Cardiac fibroblast (primary cell): Measurements from ENCODE around the gene RAB11FIP5.

Experiments
- DNase-seq, 2 donors: peaks; one replicate each; pipeline versions ENCODE4 v3.0.0 to v3.0.0-alpha.2; 2010; ENCODE audit warnings: low read depth in 2 of 2
- H3K4me3 ChIP-seq, 2 donors: replicated peaks in 1 of 2; 1 replicate in 1 of 2; 2 replicates in 1 of 2; pipeline ENCODE4 v1.5.1; 2011; ENCODE audit warnings: low read depth in 2 of 2, low read length in 2 of 2, mild to moderate bottlenecking in 2 of 2, moderate library complexity in 1 of 2
- TF ChIP-seq, protein P1 (sequence below): IDR thresholded peaks from one replicate; pipeline ENCODE4 v1.5.1; 2011; ENCODE audit warnings: low read depth, mild to moderate bottlenecking, low read length, inconsistent platforms

Gene RAB11FIP5

DNA sequence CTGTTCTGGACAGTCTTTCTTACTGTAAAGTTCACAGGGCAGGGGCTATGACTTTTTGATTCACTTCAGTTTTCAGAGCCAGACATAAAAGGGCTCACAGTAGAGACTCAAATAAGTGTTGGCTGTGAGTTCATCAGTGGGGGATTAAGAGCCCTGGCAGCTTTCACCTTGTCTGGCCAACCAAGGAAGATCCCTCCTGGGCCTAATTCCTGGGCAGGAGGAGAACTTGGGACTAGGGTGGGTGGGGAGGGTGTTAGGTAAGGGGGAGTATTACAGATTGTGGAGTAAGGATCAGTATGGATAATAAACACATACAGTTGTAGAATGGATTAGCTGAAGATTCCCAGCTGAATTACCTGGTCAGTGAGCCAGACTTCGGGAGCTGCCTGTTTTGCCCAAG, 40.3 kb downstream of the RAB11FIP5 start:
- no peak for DNase-seq
- peak overlapping the region in 1 of 2 donors; percentile 84 for H3K4me3 ChIP-seq
- TF ChIP-seq, protein P1, sequence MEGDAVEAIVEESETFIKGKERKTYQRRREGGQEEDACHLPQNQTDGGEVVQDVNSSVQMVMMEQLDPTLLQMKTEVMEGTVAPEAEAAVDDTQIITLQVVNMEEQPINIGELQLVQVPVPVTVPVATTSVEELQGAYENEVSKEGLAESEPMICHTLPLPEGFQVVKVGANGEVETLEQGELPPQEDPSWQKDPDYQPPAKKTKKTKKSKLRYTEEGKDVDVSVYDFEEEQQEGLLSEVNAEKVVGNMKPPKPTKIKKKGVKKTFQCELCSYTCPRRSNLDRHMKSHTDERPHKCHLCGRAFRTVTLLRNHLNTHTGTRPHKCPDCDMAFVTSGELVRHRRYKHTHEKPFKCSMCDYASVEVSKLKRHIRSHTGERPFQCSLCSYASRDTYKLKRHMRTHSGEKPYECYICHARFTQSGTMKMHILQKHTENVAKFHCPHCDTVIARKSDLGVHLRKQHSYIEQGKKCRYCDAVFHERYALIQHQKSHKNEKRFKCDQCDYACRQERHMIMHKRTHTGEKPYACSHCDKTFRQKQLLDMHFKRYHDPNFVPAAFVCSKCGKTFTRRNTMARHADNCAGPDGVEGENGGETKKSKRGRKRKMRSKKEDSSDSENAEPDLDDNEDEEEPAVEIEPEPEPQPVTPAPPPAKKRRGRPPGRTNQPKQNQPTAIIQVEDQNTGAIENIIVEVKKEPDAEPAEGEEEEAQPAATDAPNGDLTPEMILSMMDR: no peak

DNA sequence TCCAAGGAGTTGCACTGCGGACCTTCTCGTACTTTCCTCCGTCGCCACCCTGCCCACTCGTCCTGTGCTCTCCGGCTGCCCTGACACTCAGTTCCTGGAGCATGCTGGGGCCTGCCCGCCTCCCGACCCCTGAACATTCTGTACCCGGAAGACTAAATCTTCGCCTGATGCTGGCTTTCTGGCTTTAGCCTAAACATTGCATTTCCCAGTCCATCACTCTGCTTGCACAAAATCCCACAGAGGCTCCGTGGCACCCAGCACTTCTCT, 40.7 kb downstream of the RAB11FIP5 start:
- TF ChIP-seq, protein P1: no peak
- DNase-seq: no peak

DNA sequence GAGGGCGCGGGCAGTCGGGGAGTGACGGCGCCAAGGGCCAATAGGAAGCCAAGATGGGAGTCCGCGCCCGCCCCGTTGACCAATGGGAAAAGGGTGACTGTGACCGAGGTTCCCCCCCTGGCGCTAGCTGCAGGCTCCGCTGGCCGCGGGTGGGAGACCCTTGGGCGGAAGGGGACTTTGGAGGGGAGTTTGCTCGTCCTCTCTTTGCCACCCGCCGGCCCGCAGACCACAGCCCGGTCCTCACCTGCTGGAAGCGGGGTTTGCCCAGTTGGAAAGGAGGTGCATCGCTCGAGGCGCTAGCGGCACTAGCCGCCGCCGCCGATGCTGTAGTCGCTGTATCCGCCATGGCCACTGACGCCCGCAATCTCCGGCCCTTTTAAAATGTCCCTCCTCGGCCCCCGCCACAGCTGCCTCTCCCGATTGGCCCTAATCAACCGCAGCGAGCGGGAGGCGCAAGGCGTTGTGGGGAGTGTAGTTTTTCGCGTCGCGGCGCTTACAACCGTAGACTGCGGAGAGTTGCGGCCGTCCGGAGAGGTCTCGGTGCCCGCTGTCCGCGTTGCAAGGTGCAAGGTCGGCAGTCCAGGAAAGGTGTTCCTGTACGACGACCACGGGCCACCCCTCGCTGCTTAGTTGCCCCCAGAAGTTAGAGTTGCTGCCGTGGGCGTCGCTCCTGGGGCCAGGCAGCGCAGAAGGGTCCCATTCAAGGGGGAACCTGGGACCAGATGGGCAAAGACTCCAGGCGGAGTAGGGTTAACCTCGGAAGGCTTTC, 41.2 kb downstream of the RAB11FIP5 start, which contains the start of gene SFXN5:
SFXN5 (minus strand) TSS at position 353 of the 769 bp plus-strand sequence; CDS start at position 346, 7 bp downstream.
- DNase-seq: peak; percentile 97 to 98
- peak within 1 kb of the TSS; percentile 84 to 85 for H3K4me3 ChIP-seq
- TF ChIP-seq, protein P1: peak; percentile 35

More for the DNA sequence above, 40.7 kb downstream of the RAB11FIP5 start:
- H3K4me3 ChIP-seq: peak overlapping the region; percentile 84 to 85

DNA sequence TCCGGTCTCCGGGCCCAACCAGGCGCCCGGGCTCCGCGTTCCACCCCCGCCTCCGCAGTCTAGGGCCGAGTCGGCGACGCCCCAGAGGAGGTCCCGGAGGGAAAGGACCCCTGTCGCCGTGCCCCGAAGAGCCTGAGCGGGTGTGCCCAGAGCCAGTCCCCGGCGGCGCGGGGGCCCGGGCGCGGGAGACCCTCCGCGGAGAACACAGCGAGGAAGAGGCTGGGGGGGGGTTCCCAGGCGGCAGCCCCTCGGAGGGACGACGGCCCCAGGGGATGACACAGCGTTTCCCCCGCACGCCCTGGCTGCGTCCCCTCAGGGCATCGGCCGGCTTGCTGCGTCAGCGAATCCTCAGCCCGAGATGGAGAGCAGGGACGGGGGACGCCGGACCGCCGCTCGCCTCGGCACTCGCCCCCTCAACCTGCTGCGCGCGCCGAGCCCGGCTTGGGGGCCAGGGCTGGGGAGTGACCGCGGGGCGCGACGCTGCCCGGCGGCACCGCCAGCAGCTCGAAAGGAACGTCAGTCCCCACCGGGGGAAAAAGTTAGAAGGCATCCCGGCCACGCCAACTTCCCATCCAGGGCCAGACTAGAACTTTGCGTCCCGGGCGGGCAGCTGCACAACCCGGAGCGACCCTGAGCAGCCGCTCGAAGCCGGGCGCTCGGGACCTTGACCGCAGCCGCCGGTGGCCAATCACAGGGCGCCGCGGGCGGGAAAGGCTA, 41.9 kb downstream of the RAB11FIP5 start:
- H3K4me3 ChIP-seq: peak overlapping the region; percentile 84 to 85
- peak in 1 of 2 donors; percentile 29 for DNase-seq
- TF ChIP-seq, protein P1: no peak

DNA sequence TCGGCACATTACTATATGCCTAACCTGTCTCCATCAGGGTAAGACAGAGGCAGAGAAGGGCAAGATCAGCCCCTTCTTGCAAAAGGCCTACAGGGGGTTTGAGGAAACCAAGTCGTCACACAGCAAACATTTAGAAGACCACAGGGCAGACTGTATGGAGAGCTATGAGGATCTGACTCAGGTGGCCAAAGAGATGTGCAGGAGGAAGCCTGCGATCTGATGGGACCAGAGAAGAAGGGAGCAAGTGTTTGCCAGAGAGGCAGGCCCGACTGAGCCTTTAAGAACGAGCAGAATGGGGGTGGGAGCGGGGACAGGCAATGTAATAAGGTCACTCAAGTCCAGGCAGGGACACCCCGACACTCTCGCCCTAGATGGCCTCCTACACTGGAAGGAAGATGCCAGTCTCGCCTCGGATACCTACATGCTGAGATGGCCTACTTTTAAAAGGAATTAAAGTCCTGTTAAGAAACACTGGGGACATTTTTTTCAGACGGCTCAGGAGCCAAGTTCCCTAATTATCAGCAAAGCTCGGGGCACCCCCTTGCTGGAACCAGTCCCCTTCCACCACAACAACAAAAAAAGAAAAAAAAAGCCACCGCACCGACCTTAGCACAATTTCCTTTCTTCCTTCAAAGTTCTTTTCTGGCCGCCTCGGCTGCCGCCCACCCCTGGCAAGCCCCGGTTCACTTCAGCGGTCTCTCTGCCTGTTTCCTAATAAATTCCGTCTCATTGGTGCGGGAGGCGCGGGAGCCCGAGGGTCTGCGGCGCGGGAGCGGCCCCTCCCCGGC, 42.7 kb downstream of the RAB11FIP5 start:
- peak overlapping the region; percentile 84 to 85 for H3K4me3 ChIP-seq
- TF ChIP-seq, protein P1: no peak
- peak in 1 of 2 donors; percentile 23 for DNase-seq

DNA sequence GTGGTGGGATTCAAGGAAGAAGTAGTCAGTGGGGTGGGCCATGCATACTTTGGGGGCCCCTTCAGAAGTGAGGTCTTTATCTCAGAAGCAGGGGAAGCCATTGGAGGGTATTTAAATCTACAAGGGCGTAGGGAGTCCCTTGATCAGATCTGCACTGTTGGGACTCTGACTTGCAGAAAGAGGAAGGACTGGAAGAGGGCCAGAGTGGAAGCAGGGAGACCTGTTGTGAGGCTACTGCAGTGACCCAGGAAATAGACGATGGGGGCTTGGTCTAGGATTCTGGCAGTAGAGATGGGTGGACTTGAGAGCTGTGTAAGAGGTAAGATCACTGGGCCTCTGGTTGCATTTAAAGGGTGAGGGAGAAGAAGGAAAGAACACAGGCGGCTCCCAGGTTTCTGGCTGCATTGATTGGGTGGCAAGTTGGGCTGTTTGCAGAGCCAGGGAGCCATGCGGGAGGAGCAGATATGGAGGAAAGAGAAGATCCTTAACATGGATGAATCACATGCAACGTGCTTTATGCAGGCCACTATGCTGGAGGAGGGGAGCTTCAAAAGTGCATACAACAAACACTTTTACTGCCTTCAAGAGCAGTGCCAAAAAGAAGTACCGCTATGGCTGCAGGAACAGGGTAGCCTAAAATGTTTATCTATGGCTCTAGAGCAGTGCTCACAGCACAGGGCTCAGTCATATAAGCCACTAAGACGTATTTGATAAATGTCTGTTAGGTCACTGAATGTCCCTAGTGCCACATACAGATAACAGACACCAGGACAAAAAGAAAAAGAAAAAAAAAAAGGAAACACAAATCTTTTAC, 43.5 kb downstream of the RAB11FIP5 start:
- H3K4me3 ChIP-seq: peak overlapping the region; percentile 84 to 85
- no peak for DNase-seq
- TF ChIP-seq, protein P1: no peak
